GM12875 (cell line): Measurements from ENCODE around the gene COG5.

Experiments
- H3K4me3 ChIP-seq: one replicate; pipeline ENCODE4 v1.5.1; 2011; ENCODE audit warnings: low read depth, low read length, control low read depth
- TF ChIP-seq, protein P1 (sequence below): IDR thresholded peaks from 2 replicates; pipeline ENCODE4 v1.5.1; 2011; ENCODE audit warnings: low read depth, mild to moderate bottlenecking, control low read depth, inconsistent platforms, low read length, moderate library complexity, borderline replicate concordance; ENCODE audit not compliant: insufficient read depth

The COG5 gene

DNA sequence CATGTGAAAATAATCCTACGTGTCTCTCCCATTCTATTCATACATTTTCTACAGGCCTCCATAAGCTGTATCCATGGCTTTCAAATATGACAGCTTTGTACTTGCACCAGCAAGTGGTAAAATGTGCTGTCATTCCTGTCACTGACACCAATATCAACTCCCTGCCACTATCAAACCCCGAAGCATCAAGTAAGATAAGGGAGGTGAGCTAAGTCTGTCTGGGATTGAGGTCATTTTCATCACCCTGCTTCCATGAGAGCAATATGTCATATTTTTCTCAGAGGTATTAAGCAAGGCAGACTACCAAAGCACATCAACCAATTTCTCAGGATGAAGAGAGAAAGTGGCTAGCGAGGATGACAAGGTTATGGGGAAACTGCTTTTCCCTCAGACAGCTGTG, 82.8 kb downstream of the COG5 start:
- TF ChIP-seq, protein P1, sequence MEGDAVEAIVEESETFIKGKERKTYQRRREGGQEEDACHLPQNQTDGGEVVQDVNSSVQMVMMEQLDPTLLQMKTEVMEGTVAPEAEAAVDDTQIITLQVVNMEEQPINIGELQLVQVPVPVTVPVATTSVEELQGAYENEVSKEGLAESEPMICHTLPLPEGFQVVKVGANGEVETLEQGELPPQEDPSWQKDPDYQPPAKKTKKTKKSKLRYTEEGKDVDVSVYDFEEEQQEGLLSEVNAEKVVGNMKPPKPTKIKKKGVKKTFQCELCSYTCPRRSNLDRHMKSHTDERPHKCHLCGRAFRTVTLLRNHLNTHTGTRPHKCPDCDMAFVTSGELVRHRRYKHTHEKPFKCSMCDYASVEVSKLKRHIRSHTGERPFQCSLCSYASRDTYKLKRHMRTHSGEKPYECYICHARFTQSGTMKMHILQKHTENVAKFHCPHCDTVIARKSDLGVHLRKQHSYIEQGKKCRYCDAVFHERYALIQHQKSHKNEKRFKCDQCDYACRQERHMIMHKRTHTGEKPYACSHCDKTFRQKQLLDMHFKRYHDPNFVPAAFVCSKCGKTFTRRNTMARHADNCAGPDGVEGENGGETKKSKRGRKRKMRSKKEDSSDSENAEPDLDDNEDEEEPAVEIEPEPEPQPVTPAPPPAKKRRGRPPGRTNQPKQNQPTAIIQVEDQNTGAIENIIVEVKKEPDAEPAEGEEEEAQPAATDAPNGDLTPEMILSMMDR = no peak
- no peak overlapping the region for H3K4me3 ChIP-seq

DNA sequence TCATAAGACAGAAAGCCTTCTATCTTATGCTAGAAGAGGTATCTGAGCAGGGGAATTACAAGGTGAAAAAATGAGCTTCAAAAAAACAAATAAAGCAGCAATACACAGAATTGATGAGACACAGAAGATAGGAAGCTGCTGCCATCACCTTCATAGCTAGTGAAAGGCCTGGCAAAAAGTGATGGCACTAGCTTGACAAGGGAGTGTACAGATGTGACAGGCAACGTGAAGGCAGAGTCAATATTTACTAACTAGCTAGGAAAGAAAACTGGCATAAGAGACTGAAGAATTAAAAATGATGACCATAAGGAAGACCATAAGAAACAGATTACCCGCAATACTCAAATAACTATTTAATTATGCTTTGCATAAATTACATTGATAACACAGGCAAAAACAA, 84.4 kb downstream of the COG5 start:
- TF ChIP-seq, protein P1 = no peak
- no peak overlapping the region for H3K4me3 ChIP-seq

DNA sequence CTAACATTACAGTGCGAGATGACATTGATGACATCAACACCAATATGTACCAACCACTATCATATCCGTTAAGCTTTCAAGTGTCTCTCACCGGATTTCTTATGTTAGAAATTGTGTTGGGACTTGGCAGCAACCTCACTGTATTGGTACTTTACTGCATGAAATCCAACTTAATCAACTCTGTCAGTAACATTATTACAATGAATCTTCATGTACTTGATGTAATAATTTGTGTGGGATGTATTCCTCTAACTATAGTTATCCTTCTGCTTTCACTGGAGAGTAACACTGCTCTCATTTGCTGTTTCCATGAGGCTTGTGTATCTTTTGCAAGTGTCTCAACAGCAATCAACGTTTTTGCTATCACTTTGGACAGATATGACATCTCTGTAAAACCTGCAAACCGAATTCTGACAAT, 89.6 kb downstream of the COG5 start:
- no peak overlapping the region for H3K4me3 ChIP-seq
- TF ChIP-seq, protein P1 = no peak

DNA sequence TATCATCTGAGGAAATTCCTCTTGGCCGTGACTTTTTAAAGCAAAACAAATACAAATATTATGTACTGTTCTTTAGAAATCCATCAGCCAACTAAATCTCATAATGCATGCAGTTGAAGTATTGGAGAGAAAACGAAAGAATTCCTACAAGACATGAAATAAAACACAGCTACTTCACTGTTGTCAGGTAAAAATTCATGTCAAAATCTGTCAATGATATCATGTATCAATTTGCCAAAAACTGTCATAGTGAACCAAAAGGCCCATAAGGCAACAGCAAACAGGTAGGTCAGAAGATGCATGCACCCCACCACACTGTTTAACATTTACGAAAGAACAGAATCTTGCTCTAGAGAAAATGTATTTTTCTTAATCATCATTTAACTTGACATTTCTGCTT, 91.6 kb downstream of the COG5 start:
- no peak overlapping the region for H3K4me3 ChIP-seq
- TF ChIP-seq, protein P1 = no peak

DNA sequence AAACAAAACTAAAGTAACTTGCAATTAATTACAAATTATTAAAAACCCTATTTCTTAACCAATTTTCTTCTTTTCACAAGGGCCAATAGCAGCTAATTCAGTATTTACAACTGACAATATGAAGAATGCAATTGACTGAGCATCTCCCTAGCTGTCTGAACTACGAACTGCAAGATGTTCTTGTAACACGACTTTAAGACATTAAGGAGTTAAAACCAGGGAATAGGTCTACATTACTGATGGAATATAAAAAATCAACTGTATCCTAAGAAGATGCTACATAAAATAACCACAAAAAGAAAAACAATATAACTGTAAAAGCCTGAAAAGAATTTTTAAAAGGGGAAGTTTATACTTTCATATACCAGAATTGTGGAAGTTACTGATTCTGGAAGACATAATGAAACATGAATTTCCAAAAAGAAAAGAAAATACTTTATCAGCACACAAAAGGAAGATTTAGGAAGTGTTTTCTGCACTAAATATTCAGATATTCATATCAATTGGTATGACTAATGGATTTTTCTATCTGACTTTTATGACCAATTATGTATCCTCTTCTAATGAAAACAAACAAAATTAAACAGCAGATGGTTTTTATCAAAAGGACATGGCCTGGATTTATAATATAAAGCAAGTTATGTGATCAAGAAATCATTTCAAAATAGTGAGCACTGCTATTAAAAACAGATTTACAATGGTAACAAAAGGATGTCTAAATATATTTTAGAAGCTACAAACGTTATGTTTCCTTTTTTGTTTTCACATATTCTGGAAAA, 92.2 kb downstream of the COG5 start:
- TF ChIP-seq, protein P1 = no peak
- no peak overlapping the region for H3K4me3 ChIP-seq

DNA sequence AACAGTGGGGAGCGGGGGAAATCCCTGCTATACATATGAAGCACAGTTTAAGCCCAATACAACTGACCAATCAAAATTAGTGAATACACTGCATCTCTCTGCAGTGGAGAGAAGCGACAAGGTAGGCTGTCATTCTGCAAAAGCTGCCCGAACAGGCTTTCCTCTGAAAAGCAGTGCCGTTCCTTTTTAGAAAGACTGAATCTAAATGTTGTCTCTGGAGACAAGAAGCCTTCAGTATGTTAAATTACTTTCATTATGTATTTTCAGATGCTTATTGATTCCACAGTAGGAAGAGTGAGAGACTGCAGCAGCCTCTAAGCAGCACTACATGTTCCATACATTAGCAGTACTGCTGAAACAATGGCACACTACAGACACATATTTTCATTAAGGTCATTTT, 93.8 kb downstream of the COG5 start, which contains the start of gene GPR22:
TSS of gene GPR22 (plus strand) at position 129 of the 400 bp plus-strand sequence. CDS start 4,004 bp downstream, outside the sequence.
- TF ChIP-seq, protein P1 = no peak
- H3K4me3 ChIP-seq = no peak within 1 kb of the TSS

DNA sequence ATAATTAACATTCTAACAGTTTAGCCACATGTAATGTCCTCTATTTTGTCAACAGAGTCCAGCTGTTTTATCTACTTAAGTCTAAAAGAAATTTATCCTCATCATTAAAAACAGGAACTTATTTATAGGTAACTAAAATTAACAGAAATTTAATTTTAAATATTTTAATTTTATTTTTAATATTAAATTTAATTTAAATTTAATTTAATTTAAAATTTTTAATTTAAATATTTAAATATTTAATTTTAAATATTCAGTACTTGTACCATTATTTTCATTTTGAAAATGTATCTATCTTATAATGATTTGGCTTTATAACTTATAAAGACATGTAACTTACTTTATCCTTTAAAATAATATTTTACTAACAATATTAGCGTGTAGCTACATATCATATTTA, 94.9 kb downstream of the COG5 start:
- no peak overlapping the region for H3K4me3 ChIP-seq
- TF ChIP-seq, protein P1 = no peak
